Trophoblast cell (in vitro differentiated cells and primary cell): ENCODE measurements around the gene NFAT5.
"Not testable (repeated sequence)": the region's sequence is repeated elsewhere in the genome, so short reads cannot be mapped to it uniquely, and the experiment has no call there.

Source experiments
- DNase-seq, 2 donors: peaks; one replicate each; pipeline ENCODE4 v3.0.0-alpha.2; 2016
- H2AFZ ChIP-seq: 2 replicates; pipeline ENCODE4 v1.6.1; 2013; ENCODE audit warnings: low read length, moderate library complexity, mild to moderate bottlenecking; ENCODE audit not compliant: insufficient read depth, poor library complexity
- H2AK5ac ChIP-seq: 2 replicates; pipeline ENCODE4 v1.6.1; 2013; ENCODE audit warnings: mild to moderate bottlenecking, low read length
- H2BK120ac ChIP-seq: 2 replicates; pipeline ENCODE4 v1.6.1; 2013; ENCODE audit warnings: low read length, mild to moderate bottlenecking, moderate library complexity; ENCODE audit not compliant: insufficient read depth, poor library complexity
- H2BK12ac ChIP-seq: 2 replicates; pipeline ENCODE4 v1.6.1; 2013; ENCODE audit warnings: mild to moderate bottlenecking, low read length, moderate library complexity
- H2BK5ac ChIP-seq: 2 replicates; pipeline ENCODE4 v1.6.1; 2013; ENCODE audit warnings: low read length, low read depth, moderate library complexity, mild to moderate bottlenecking; ENCODE audit not compliant: poor library complexity
- H3K14ac ChIP-seq: 2 replicates; pipeline ENCODE4 v1.6.1; 2013; ENCODE audit warnings: mild to moderate bottlenecking, low read length
- H3K18ac ChIP-seq: 2 replicates; pipeline ENCODE4 v1.6.1; 2013; ENCODE audit warnings: mild to moderate bottlenecking, low read length
- H3K23ac ChIP-seq: 2 replicates; pipeline ENCODE4 v1.6.1; 2013; ENCODE audit warnings: low read length
- H3K27ac ChIP-seq: 2 replicates; pipeline ENCODE4 v1.5.1; 2013; ENCODE audit warnings: low read depth, mild to moderate bottlenecking, inconsistent platforms, low read length, moderate library complexity
- H3K27me3 ChIP-seq: 2 replicates; pipeline ENCODE4 v1.6.1; 2013; ENCODE audit warnings: inconsistent platforms, mild to moderate bottlenecking, low read length, moderate library complexity; ENCODE audit not compliant: insufficient read depth
- H3K36me3 ChIP-seq, 2 experiments: 1 replicate in 1 of 2; 2 replicates in 1 of 2; pipeline ENCODE4 v1.6.1; 2013; ENCODE audit warnings: low read length in 2 of 2, mild to moderate bottlenecking in 2 of 2, moderate library complexity in 1 of 2; ENCODE audit not compliant: insufficient read depth in 2 of 2, control insufficient read depth in 1 of 2
- H3K4ac ChIP-seq: 2 replicates; pipeline ENCODE4 v1.6.1; 2013; ENCODE audit warnings: low read depth, mild to moderate bottlenecking, low read length, moderate library complexity
- H3K4me1 ChIP-seq, 2 experiments: 1 replicate in 1 of 2; 2 replicates in 1 of 2; pipeline ENCODE4 v1.6.1; 2013; ENCODE audit warnings: low read length in 2 of 2, mild to moderate bottlenecking in 2 of 2, moderate library complexity in 1 of 2; ENCODE audit not compliant: insufficient read depth in 2 of 2, control insufficient read depth in 1 of 2
- H3K4me2 ChIP-seq: 2 replicates; pipeline ENCODE4 v1.6.1; 2013; ENCODE audit warnings: inconsistent platforms, mild to moderate bottlenecking, low read length, moderate library complexity
- H3K4me3 ChIP-seq: 2 replicates; pipeline ENCODE4 v1.5.1; 2013; ENCODE audit warnings: mild to moderate bottlenecking, low read depth, low read length, inconsistent platforms
- H3K79me1 ChIP-seq: one replicate; pipeline ENCODE4 v1.6.1; 2013; ENCODE audit warnings: low read length
- H3K79me2 ChIP-seq: 2 replicates; pipeline ENCODE4 v1.6.1; 2013; ENCODE audit warnings: low read length, mild to moderate bottlenecking; ENCODE audit not compliant: control insufficient read depth, insufficient read depth, poor library complexity
- H3K9ac ChIP-seq: 2 replicates; pipeline ENCODE4 v1.6.1; 2013; ENCODE audit warnings: mild to moderate bottlenecking, low read length
- H3K9me3 ChIP-seq: 2 replicates; pipeline ENCODE4 v1.6.1; 2013; ENCODE audit warnings: low read depth, mild to moderate bottlenecking, control low read depth, inconsistent platforms, low read length; ENCODE audit not compliant: insufficient read depth
- H4K12ac ChIP-seq: 2 replicates; pipeline ENCODE4 v1.6.1; 2013; ENCODE audit warnings: low read depth, mild to moderate bottlenecking, low read length, moderate library complexity
- H4K8ac ChIP-seq: 2 replicates; pipeline ENCODE4 v1.6.1; 2013; ENCODE audit warnings: low read depth, mild to moderate bottlenecking, low read length, moderate library complexity
- H4K91ac ChIP-seq: one replicate; pipeline ENCODE4 v1.6.1; 2013; ENCODE audit warnings: low read depth, mild to moderate bottlenecking, low read length, moderate library complexity
- WGBS: extraction: QIAGEN DNeasy Blood & Tissue Kit; methylation state at CpG from one replicate; pipeline ENCODE4 v1.1.7; 2013; ENCODE audit warnings: missing lambda C conversion rate; ENCODE audit not compliant: insufficient read length, insufficient coverage; ENCODE audit errors: extremely low coverage; 5-methylcytosine and 5-hydroxymethylcytosine counted together

NFAT5 gene

GRCh38 chr16:69726313-69727060 is 160.7 kb downstream of the NFAT5 start, which contains the start of gene NQO1:
TSS of gene NQO1 (minus strand) at chr16:69726560. CDS start at chr16:69726439, 121 bp downstream.
- no peaks in the 10 kb centered on the region for H3K9me3 ChIP-seq
- H3K27ac ChIP-seq: peak within 1 kb of the TSS; percentile 88
- H3K79me2 ChIP-seq: no peaks in the 10 kb centered on the region
- peak within 1 kb of the TSS; percentile 56 for H3K4me2 ChIP-seq
- peak within 1 kb of the TSS; percentile 35 for H2BK12ac ChIP-seq
- peak within 1 kb of the TSS; percentile 61 for H2AFZ ChIP-seq
- DNase-seq: peak; percentile 58 to 80
- peak within 1 kb of the TSS; percentile 72 for H3K4ac ChIP-seq
- H3K9ac ChIP-seq: peak within 1 kb of the TSS; percentile 10
- peaks cover 7 to 13% of the 10 kb centered on the region in 2 experiments for H3K4me1 ChIP-seq
- peak within 1 kb of the TSS; percentile 77 for H4K8ac ChIP-seq
- no peaks in the 10 kb centered on the region for H3K27me3 ChIP-seq
- peak within 1 kb of the TSS; percentile 53 for H3K4me3 ChIP-seq
- H2AK5ac ChIP-seq: peak within 1 kb of the TSS; percentile 64
- WGBS: no CpG with 5 or more reads among the region's 31 CpGs
- peak within 1 kb of the TSS; percentile 57 for H3K18ac ChIP-seq
- H4K12ac ChIP-seq: peak within 1 kb of the TSS; percentile 83
- H3K79me1 ChIP-seq: peaks cover 18% of the 10 kb centered on the region
- peak within 1 kb of the TSS; percentile 70 for H2BK5ac ChIP-seq
- H4K91ac ChIP-seq: peak within 1 kb of the TSS; percentile 67
- no peak within 1 kb of the TSS for H3K23ac ChIP-seq
- peak within 1 kb of the TSS; percentile 56 for H3K14ac ChIP-seq
- H2BK120ac ChIP-seq: peak within 1 kb of the TSS; percentile 76
- H3K36me3 ChIP-seq: no peaks in the 10 kb centered on the region

GRCh38 chr16:69727916-69728270 is 162.1 kb downstream of the NFAT5 start:
- Histone ChIP-seq H2BK120ac (peak overlapping the region; percentile 72), H3K9ac (no peak overlapping the region), H3K4me3 (no peak overlapping the region), H3K18ac (no peak overlapping the region), H3K27ac (no peak overlapping the region), H2AK5ac (no peak overlapping the region), H4K8ac (no peak overlapping the region), H3K9me3 (no peaks in the 10 kb centered on the region), H4K91ac (peak overlapping the region; percentile 45), H3K4me1 (peaks cover 7 to 13% of the 10 kb centered on the region in 2 experiments), H3K4me2 (no peak overlapping the region), H2BK12ac (peak overlapping the region; percentile 94), H2BK5ac (peak overlapping the region; percentile 38), H3K36me3 (no peaks in the 10 kb centered on the region), H3K4ac (peak overlapping the region; percentile 4), H3K79me1 (peaks cover 18% of the 10 kb centered on the region), H3K23ac (no peak overlapping the region), H3K27me3 (no peaks in the 10 kb centered on the region), H2AFZ (no peak overlapping the region), H4K12ac (no peak overlapping the region), H3K79me2 (no peaks in the 10 kb centered on the region), H3K14ac (peak overlapping the region; percentile 61)
- no peak for DNase-seq
- no CpG with 5 or more reads among the region's 5 CpGs for WGBS

- not testable (repeated sequence) for H3K23ac ChIP-seq, H4K8ac ChIP-seq, H3K4me2 ChIP-seq, H3K18ac ChIP-seq, H3K36me3 ChIP-seq, H2AFZ ChIP-seq, H2BK12ac ChIP-seq, H2BK5ac ChIP-seq, H2BK120ac ChIP-seq, DNase-seq, H4K91ac ChIP-seq, H3K4me3 ChIP-seq, H3K79me2 ChIP-seq, H4K12ac ChIP-seq, H3K27me3 ChIP-seq, H3K14ac ChIP-seq, H3K4ac ChIP-seq, H2AK5ac ChIP-seq, H3K9ac ChIP-seq, H3K27ac ChIP-seq, H3K9me3 ChIP-seq
- Histone ChIP-seq H3K4me1 (peaks cover 7 to 13% of the 10 kb centered on the region in 2 experiments), H3K79me1 (peaks cover 18% of the 10 kb centered on the region)
- no CpG with 5 or more reads among the region's 4 CpGs for WGBS
These were observed 163.3 kb downstream of the NFAT5 start for GRCh38 chr16:69729030-69729429.

- H3K79me1 ChIP-seq, H3K9ac ChIP-seq, H3K18ac ChIP-seq, H2BK5ac ChIP-seq, H3K23ac ChIP-seq, H3K9me3 ChIP-seq, H2BK12ac ChIP-seq, H2BK120ac ChIP-seq, H3K27me3 ChIP-seq, H3K79me2 ChIP-seq, H3K36me3 ChIP-seq, H3K14ac ChIP-seq, DNase-seq, H4K91ac ChIP-seq, H4K12ac ChIP-seq, H3K27ac ChIP-seq, H3K4me1 ChIP-seq, H3K4ac ChIP-seq, H2AFZ ChIP-seq, H3K4me3 ChIP-seq, H2AK5ac ChIP-seq, H3K4me2 ChIP-seq, H4K8ac ChIP-seq: not testable (repeated sequence)
- no CpG with 5 or more reads among the region's 5 CpGs for WGBS
These were observed 165.5 kb downstream of the NFAT5 start for GRCh38 chr16:69731280-69731679.
